ENCODE data around the gene SLC35A5. TPM values are rescaled to one million over a fixed set of nuclear protein-coding genes. Genes with fewer than 3 reads are reported as not detected.

SLC35A5 gene
- total and polyA plus RNA-seq, 4 donors, result 11.7 to 25.4 (median 16.4) TPM

DNA sequence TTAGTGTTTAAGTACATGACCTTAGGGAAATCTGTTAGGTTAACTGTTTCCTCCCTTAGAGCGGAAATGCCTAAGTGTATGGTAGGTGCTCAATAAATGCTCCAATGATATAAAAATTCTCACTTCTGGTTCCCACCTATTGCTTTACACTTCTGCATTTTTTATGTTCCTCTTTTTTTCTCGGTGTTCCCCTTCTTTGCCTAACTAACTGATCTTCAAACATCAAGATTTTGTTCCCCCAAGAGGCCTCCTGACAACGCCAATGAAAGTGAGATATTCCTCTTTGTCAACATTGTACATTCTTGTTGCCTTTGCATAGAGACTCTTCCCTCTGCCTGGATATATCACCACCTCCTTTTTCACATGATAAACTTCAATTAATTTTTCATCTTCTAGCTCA is 17.4 kb downstream of the SLC35A5 start:
- TF ChIP-seq, protein P1, sequence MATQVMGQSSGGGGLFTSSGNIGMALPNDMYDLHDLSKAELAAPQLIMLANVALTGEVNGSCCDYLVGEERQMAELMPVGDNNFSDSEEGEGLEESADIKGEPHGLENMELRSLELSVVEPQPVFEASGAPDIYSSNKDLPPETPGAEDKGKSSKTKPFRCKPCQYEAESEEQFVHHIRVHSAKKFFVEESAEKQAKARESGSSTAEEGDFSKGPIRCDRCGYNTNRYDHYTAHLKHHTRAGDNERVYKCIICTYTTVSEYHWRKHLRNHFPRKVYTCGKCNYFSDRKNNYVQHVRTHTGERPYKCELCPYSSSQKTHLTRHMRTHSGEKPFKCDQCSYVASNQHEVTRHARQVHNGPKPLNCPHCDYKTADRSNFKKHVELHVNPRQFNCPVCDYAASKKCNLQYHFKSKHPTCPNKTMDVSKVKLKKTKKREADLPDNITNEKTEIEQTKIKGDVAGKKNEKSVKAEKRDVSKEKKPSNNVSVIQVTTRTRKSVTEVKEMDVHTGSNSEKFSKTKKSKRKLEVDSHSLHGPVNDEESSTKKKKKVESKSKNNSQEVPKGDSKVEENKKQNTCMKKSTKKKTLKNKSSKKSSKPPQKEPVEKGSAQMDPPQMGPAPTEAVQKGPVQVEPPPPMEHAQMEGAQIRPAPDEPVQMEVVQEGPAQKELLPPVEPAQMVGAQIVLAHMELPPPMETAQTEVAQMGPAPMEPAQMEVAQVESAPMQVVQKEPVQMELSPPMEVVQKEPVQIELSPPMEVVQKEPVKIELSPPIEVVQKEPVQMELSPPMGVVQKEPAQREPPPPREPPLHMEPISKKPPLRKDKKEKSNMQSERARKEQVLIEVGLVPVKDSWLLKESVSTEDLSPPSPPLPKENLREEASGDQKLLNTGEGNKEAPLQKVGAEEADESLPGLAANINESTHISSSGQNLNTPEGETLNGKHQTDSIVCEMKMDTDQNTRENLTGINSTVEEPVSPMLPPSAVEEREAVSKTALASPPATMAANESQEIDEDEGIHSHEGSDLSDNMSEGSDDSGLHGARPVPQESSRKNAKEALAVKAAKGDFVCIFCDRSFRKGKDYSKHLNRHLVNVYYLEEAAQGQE (IDR thresholded peaks at IDR 0.05), result no peak
- TF ChIP-seq YY1 (IDR thresholded peaks at IDR 0.05) (no peak), HNF4A (conservative IDR thresholded peaks at IDR 0.05) (no peak), TAF1 (conservative IDR thresholded peaks at IDR 0.05) (no peak), HNF4G (IDR thresholded peaks at IDR 0.05) (no peak), GABPA (IDR thresholded peaks at IDR 0.05 in 1 of 2, conservative IDR thresholded peaks at IDR 0.05 in 1 of 2) (no peak), SP1 (IDR thresholded peaks at IDR 0.05) (no peak), RAD21 (IDR thresholded peaks at IDR 0.05) (no peak), FOXA2 (IDR thresholded peaks at IDR 0.05) (no peak), FOXA1 (IDR thresholded peaks at IDR 0.05) (no peak), RXRA (IDR thresholded peaks at IDR 0.05) (no peak), JUND (IDR thresholded peaks at IDR 0.05) (no peak), EGR1 (IDR thresholded peaks at IDR 0.05; ENCODE audit: low read depth in 2 of 2) (no peak), NR2F2 (IDR thresholded peaks at IDR 0.05) (no peak)
- TF ChIP-seq, protein P2, sequence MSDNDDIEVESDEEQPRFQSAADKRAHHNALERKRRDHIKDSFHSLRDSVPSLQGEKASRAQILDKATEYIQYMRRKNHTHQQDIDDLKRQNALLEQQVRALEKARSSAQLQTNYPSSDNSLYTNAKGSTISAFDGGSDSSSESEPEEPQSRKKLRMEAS (IDR thresholded peaks at IDR 0.05), result no peak
- TF ChIP-seq, protein P3, sequence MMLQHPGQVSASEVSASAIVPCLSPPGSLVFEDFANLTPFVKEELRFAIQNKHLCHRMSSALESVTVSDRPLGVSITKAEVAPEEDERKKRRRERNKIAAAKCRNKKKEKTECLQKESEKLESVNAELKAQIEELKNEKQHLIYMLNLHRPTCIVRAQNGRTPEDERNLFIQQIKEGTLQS (IDR thresholded peaks at IDR 0.05), result no peak
- TF ChIP-seq, protein P4, sequence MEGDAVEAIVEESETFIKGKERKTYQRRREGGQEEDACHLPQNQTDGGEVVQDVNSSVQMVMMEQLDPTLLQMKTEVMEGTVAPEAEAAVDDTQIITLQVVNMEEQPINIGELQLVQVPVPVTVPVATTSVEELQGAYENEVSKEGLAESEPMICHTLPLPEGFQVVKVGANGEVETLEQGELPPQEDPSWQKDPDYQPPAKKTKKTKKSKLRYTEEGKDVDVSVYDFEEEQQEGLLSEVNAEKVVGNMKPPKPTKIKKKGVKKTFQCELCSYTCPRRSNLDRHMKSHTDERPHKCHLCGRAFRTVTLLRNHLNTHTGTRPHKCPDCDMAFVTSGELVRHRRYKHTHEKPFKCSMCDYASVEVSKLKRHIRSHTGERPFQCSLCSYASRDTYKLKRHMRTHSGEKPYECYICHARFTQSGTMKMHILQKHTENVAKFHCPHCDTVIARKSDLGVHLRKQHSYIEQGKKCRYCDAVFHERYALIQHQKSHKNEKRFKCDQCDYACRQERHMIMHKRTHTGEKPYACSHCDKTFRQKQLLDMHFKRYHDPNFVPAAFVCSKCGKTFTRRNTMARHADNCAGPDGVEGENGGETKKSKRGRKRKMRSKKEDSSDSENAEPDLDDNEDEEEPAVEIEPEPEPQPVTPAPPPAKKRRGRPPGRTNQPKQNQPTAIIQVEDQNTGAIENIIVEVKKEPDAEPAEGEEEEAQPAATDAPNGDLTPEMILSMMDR (IDR thresholded peaks at IDR 0.05; ENCODE audit: low read depth, low read length, missing input control), result no peak
- TF ChIP-seq, protein P5, sequence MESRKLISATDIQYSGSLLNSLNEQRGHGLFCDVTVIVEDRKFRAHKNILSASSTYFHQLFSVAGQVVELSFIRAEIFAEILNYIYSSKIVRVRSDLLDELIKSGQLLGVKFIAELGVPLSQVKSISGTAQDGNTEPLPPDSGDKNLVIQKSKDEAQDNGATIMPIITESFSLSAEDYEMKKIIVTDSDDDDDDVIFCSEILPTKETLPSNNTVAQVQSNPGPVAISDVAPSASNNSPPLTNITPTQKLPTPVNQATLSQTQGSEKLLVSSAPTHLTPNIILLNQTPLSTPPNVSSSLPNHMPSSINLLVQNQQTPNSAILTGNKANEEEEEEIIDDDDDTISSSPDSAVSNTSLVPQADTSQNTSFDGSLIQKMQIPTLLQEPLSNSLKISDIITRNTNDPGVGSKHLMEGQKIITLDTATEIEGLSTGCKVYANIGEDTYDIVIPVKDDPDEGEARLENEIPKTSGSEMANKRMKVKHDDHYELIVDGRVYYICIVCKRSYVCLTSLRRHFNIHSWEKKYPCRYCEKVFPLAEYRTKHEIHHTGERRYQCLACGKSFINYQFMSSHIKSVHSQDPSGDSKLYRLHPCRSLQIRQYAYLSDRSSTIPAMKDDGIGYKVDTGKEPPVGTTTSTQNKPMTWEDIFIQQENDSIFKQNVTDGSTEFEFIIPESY (IDR thresholded peaks at IDR 0.05), result no peak
- Histone ChIP-seq H3K27me3 (ENCODE audit: control insufficient read depth in 4 of 4, insufficient read depth in 4 of 4, low read length in 3 of 4) (no peaks in the 10 kb centered on the region), H3K9me3 (ENCODE audit: control insufficient read depth in 4 of 4, low read length in 3 of 4) (no peaks in the 10 kb centered on the region), H3K9ac (ENCODE audit: low read depth in 1 of 2, low read length in 2 of 2) (no peak overlapping the region), H3K36me3 (ENCODE audit: control insufficient read depth in 4 of 4, insufficient read depth in 3 of 4, low read depth in 1 of 4, low read length in 3 of 4) (peaks cover 3 to 28% (median 21%) of the 10 kb centered on the region in 4 donors), H3K27ac (ENCODE audit: low read depth in 1 of 2, low read length in 2 of 2) (no peak overlapping the region), H3K4me1 (ENCODE audit: control insufficient read depth in 4 of 4, insufficient read depth in 4 of 4, low read length in 3 of 4) (no peaks in the 10 kb centered on the region), H3K4me3 (ENCODE audit: low read depth in 1 of 3, low read length in 3 of 3) (no peak overlapping the region)
- no peak for DNase-seq (ENCODE audit: low spot score)
- 86% methylated on average over 3 of the region's 3 CpGs for WGBS

Data from liver (tissue), 9 donors.